Measurements from ENCODE around the gene SLC15A1.

DNA sequence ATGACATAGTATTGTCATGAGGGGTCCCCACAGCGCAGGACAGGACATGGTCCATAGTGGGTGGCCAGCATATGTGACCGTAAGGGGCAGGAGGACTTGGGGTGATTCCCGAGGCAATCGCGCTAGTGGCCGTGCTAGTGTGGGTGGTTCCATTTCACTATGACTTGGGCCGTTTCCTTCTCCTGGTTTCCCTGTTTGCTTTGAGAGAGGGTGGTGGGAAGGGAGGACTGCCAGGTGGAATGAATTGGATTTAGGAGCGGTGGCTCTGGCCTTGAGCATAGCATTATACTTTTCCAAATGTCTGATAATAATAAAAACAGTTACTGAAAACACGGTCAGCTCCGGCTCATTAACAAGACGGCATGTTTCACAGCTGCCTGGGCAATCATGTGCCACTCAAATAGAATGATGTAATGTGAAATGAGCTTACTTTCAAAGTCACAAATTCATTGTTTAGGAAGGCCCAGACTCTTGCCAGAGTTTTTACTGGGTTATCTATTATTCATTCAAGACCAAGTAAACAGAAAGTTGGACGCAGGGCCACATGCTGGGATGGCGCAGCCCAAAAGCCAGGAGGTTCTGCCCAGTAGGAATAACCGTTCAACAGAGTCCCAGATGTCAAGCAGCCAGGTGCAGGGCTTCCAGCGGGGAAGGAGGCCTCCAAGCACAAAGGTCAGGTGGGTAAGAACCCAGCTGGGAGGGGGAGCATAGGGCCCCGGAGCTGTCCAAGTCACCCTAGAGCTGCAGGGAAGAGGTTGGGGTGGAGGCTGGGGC is 19.6 kb upstream of the SLC15A1 start:
- TF ChIP-seq, protein P1, sequence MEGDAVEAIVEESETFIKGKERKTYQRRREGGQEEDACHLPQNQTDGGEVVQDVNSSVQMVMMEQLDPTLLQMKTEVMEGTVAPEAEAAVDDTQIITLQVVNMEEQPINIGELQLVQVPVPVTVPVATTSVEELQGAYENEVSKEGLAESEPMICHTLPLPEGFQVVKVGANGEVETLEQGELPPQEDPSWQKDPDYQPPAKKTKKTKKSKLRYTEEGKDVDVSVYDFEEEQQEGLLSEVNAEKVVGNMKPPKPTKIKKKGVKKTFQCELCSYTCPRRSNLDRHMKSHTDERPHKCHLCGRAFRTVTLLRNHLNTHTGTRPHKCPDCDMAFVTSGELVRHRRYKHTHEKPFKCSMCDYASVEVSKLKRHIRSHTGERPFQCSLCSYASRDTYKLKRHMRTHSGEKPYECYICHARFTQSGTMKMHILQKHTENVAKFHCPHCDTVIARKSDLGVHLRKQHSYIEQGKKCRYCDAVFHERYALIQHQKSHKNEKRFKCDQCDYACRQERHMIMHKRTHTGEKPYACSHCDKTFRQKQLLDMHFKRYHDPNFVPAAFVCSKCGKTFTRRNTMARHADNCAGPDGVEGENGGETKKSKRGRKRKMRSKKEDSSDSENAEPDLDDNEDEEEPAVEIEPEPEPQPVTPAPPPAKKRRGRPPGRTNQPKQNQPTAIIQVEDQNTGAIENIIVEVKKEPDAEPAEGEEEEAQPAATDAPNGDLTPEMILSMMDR (IDR thresholded peaks at IDR 0.05): no peak
- TF ChIP-seq POLR2A (IDR thresholded peaks at IDR 0.05): no peak

All from esophagus squamous epithelium (tissue), 4 donors.